IMR-90 (cell line): ENCODE results near the gene SMIM21.

Experiments used
- MAFK ChIP-seq: IDR thresholded peaks from 2 replicates; pipeline ENCODE4 v1.6.1; 2012; ENCODE audit warnings: low read depth, low read length, improper control_type of control experiment
- MXI1 ChIP-seq: IDR thresholded peaks from 2 replicates; pipeline ENCODE4 v1.6.1; 2012; ENCODE audit warnings: low read depth, mild to moderate bottlenecking, low read length, moderate library complexity, borderline replicate concordance
- POLR2A ChIP-seq: IDR thresholded peaks from 2 replicates; pipeline ENCODE4 v1.6.1; 2012; ENCODE audit warnings: mild to moderate bottlenecking, low read depth, low read length
- TF ChIP-seq, protein P1 (sequence below): conservative IDR thresholded peaks from 2 replicates; pipeline ENCODE4 v1.5.1; 2012; ENCODE audit warnings: mild to moderate bottlenecking, low read depth, low read length, improper control_type of control experiment

DNA sequence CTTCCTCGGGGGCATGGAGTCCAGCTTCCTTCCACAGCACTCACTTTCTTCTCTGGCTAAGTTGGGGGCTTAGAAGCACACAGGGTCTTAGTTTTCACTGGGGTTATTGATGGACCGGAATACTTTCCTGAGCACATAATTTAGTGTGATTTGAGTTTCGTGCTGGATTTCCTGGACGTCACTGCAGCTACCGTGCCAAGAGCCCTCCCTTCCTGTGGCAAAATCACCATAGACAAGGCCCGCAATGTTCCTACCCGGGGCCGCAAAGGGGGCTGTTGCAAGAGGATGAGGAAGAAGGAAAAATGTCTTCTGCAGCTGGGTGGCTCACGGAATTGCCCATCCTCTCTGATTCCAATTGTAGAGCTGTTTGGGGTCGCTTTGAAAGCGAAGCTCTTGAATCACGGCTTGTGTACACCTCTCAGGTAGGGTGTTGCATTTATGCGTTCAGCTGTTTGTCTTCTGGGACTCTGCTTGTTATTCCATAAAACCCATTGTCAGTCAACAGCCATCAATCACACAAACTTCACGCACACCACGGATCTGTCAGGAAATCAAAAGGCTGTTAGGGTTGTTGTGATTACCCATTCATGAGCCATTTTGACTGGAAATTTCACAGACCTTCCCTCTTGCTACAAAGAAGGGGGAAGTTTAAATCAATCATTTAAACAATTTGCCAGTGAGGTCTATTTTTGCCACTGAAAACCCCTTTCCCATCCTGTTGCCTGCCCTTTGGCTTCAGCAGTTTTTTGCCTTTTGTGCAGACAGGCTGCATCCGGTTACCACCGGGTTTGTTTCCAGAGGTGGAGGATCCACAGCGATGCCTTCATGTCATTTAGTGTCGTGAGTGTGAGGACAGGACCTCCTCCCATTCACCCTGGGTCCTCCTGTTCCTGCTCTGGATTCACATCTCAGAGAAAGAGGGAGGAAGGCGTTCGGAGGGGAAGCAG, 36.0 kb downstream of the SMIM21 start:
- TF ChIP-seq, protein P1, sequence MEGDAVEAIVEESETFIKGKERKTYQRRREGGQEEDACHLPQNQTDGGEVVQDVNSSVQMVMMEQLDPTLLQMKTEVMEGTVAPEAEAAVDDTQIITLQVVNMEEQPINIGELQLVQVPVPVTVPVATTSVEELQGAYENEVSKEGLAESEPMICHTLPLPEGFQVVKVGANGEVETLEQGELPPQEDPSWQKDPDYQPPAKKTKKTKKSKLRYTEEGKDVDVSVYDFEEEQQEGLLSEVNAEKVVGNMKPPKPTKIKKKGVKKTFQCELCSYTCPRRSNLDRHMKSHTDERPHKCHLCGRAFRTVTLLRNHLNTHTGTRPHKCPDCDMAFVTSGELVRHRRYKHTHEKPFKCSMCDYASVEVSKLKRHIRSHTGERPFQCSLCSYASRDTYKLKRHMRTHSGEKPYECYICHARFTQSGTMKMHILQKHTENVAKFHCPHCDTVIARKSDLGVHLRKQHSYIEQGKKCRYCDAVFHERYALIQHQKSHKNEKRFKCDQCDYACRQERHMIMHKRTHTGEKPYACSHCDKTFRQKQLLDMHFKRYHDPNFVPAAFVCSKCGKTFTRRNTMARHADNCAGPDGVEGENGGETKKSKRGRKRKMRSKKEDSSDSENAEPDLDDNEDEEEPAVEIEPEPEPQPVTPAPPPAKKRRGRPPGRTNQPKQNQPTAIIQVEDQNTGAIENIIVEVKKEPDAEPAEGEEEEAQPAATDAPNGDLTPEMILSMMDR = no peak
- TF ChIP-seq MAFK (no peak), MXI1 (no peak), POLR2A (no peak)
